ENCODE data around the gene OR2AT4. TPM values are rescaled to one million over a fixed set of nuclear protein-coding genes. Genes with fewer than 3 reads are reported as not detected.

Gene OR2AT4
- total RNA-seq, 2 donors from 2014 or later: under 0.01 TPM; not detected in 1

DNA sequence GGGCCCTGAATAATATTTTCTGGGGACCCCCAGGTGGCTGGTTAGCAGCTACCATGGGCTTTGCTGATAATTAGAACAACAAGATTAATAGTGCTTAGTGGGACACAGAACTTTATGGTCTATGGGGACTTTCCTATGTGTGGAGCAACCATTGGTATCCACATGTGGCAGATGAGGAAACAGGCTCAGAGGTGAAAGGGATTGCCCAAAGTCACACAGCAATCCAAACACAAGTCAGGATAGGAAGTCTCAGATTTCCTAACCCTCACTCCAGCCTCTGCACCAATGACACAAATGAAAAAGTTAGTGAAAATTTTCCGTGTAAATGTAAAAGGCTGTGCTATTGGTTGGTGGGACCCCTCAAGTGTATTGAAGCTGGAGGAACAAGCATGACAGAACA lies 39.0 kb upstream of the OR2AT4 start:
- WGBS, 2 donors: 39 to 53% methylated on average over 1 of the region's 1 CpG
- intact Hi-C loops (cut with DNase I): no loop called here

DNA sequence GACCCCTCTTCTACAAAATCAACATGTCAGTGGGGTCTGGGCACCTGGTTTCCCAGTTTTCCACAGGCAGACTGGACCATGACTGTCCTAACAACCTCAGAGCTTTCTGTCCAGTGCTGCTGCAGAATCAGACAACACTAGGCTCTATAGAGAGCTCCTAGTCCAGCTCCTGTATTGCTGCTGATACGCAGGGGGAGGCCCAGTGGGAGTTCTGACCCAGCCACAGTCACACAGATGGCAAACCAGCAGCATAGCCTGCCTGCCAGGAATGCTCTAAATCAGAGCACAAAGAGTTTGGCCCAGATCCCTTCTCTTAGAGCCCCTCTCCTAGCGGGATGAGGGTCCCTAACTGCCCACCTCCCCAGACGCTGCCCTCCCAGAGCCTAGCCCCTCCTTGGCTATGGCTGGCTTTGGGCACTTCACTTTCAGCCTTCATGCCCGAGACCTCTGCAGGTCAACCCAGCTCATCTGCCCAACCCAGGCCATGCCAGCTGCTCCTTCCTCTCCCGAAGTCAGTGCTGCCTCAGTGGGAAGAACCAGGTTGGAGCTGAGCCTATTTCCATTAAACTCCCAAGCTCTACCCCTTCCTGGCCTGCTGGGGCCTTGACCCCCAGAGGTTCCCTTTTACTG lies 38.5 kb upstream of the OR2AT4 start:
- intact Hi-C loops (cut with DNase I): no loop called here
- DNase-seq (no peak), ATAC-seq (no peak)
- Histone ChIP-seq H3K27me3 (no peaks in the 10 kb centered on the region), H3K4me3 (no peak overlapping the region), H3K4me1 (no peaks in the 10 kb centered on the region), H3K9me3 (no peaks in the 10 kb centered on the region), H3K36me3 (replicated peaks in 1 of 2; ENCODE audit: insufficient read depth in 1 of 2, low read depth in 2 of 2) (no peaks in the 10 kb centered on the region), H3K27ac (no peak overlapping the region)
- WGBS, 2 donors: 74 to 83% methylated on average over 2 to 5 of the region's 5 CpGs
- TF ChIP-seq, protein P1, sequence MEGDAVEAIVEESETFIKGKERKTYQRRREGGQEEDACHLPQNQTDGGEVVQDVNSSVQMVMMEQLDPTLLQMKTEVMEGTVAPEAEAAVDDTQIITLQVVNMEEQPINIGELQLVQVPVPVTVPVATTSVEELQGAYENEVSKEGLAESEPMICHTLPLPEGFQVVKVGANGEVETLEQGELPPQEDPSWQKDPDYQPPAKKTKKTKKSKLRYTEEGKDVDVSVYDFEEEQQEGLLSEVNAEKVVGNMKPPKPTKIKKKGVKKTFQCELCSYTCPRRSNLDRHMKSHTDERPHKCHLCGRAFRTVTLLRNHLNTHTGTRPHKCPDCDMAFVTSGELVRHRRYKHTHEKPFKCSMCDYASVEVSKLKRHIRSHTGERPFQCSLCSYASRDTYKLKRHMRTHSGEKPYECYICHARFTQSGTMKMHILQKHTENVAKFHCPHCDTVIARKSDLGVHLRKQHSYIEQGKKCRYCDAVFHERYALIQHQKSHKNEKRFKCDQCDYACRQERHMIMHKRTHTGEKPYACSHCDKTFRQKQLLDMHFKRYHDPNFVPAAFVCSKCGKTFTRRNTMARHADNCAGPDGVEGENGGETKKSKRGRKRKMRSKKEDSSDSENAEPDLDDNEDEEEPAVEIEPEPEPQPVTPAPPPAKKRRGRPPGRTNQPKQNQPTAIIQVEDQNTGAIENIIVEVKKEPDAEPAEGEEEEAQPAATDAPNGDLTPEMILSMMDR (IDR thresholded peaks at IDR 0.05): no peak
- no peak for TF ChIP-seq POLR2A (IDR thresholded peaks at IDR 0.05)

More for the DNA sequence above, 39.0 kb upstream of the OR2AT4 start:
- Histone ChIP-seq H3K4me1 (no peaks in the 10 kb centered on the region), H3K27me3 (no peaks in the 10 kb centered on the region), H3K36me3 (replicated peaks in 1 of 2; ENCODE audit: insufficient read depth in 1 of 2, low read depth in 2 of 2) (no peaks in the 10 kb centered on the region), H3K4me3 (no peak overlapping the region), H3K27ac (no peak overlapping the region), H3K9me3 (no peaks in the 10 kb centered on the region)
- DNase-seq (no peak), ATAC-seq (no peak)
- no peak for TF ChIP-seq POLR2A (IDR thresholded peaks at IDR 0.05)

DNA sequence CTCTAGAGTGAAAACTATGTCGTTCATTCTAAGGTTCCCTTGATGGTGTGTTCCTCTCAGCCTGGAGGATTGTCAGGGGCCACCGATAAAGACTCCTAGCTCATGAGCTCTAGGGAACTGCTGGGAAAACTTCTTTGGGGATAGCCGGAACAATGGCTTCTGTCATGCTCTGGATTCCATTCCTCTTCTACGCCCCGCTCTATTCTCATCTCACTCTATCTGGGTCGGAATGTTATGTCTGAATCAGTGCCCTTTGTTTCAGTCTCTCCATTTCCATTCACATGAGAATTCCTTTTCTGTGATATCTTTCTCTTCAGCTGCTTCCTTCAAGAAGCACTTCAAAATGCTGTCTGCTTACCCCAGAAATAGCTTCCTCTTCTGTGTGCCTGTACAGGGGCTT lies 37.3 kb upstream of the OR2AT4 start:
- Histone ChIP-seq H3K4me3 (no peak overlapping the region), H3K27me3 (no peaks in the 10 kb centered on the region), H3K27ac (no peak overlapping the region), H3K36me3 (replicated peaks in 1 of 2; ENCODE audit: insufficient read depth in 1 of 2, low read depth in 2 of 2) (no peaks in the 10 kb centered on the region), H3K4me1 (no peaks in the 10 kb centered on the region), H3K9me3 (no peaks in the 10 kb centered on the region)
- intact Hi-C loops (cut with DNase I): no loop called here
- WGBS, 2 donors: 48 to 54% methylated on average over 6 of the region's 6 CpGs
- ATAC-seq (no peak), DNase-seq (no peak)
- no peak for TF ChIP-seq POLR2A (IDR thresholded peaks at IDR 0.05)
- TF ChIP-seq, protein P1 (IDR thresholded peaks at IDR 0.05): no peak

DNA sequence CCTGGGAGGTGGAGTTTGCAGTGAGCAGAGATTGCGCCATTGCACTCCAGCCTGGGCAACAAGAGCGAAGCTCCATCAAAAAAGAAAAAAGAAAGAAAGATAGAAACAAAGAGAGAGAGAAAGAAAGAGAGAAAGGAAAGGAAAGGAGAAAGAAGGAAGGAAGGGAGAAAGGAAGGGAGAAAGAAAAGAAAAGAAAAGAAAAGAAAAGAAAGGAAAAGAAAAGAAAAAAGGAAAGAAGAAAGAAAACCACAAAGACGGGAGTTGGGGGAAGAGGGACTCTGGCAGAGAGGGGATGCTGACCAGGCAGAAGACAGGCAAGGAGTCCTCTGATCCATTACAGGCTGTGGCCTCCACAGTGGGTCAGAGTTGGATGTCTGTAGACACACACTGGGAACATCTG lies 35.4 kb upstream of the OR2AT4 start:
- no peaks in the 10 kb centered on the region for H3K4me1 ChIP-seq
- no peaks in the 10 kb centered on the region for H3K36me3 ChIP-seq (replicated peaks in 1 of 2; ENCODE audit: insufficient read depth in 1 of 2, low read depth in 2 of 2)
- DNase-seq (no peak), ATAC-seq (no peak)
- TF ChIP-seq, protein P1 (IDR thresholded peaks at IDR 0.05): no peak
- TF ChIP-seq POLR2A (IDR thresholded peaks at IDR 0.05): no peak
- intact Hi-C loops (cut with DNase I): no loop called here
- H3K4me3 ChIP-seq: no peak overlapping the region
- H3K27ac ChIP-seq: no peak overlapping the region
- WGBS, 2 donors: 93 to 95% methylated on average over 3 of the region's 3 CpGs
- H3K27me3 ChIP-seq: no peaks in the 10 kb centered on the region
- H3K9me3 ChIP-seq: no peaks in the 10 kb centered on the region

DNA sequence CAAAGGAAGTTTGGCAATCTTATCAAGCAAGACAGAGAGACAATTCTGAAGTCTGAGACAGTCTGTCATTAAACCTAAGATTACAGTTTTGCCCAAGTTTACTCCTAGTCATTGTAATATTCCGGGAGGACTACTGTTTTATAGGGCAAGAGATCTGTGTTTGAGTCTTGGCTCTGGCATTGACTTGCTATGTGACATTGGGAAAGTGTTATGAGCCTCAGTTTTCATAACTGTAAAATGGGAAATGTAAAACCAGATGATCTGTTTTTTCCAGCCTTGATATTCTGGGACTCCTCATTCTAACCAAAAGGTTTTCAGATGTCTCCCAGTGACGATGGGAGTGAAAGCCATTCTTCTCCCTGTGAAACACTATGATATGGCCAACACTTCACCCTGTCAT lies 29.9 kb upstream of the OR2AT4 start:
- Histone ChIP-seq H3K27me3 (no peaks in the 10 kb centered on the region), H3K27ac (no peak overlapping the region), H3K4me1 (no peaks in the 10 kb centered on the region), H3K9me3 (no peaks in the 10 kb centered on the region), H3K36me3 (replicated peaks in 1 of 2; ENCODE audit: insufficient read depth in 1 of 2, low read depth in 2 of 2) (no peaks in the 10 kb centered on the region), H3K4me3 (no peak overlapping the region)
- 49 to 80% methylated on average over 2 of the region's 2 CpGs for WGBS, 2 donors
- no peak for DNase-seq
- intact Hi-C loops (cut with DNase I): no loop called here
- TF ChIP-seq POLR2A (IDR thresholded peaks at IDR 0.05): no peak
- TF ChIP-seq, protein P1 (IDR thresholded peaks at IDR 0.05): no peak
- ATAC-seq: no peak

All from body of pancreas (tissue), 4 donors.